CD4-positive, alpha-beta T cell treated with Interleukin-6 for 4 hours (primary cell): ENCODE results near the gene ATF2.

Experiments used
- DNase-seq: peaks from one replicate; pipeline ENCODE4 v3.0.0-alpha.2; 2020; ENCODE audit warnings: mixed read lengths

ATF2 gene, protein sequence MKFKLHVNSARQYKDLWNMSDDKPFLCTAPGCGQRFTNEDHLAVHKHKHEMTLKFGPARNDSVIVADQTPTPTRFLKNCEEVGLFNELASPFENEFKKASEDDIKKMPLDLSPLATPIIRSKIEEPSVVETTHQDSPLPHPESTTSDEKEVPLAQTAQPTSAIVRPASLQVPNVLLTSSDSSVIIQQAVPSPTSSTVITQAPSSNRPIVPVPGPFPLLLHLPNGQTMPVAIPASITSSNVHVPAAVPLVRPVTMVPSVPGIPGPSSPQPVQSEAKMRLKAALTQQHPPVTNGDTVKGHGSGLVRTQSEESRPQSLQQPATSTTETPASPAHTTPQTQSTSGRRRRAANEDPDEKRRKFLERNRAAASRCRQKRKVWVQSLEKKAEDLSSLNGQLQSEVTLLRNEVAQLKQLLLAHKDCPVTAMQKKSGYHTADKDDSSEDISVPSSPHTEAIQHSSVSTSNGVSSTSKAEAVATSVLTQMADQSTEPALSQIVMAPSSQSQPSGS

DNA sequence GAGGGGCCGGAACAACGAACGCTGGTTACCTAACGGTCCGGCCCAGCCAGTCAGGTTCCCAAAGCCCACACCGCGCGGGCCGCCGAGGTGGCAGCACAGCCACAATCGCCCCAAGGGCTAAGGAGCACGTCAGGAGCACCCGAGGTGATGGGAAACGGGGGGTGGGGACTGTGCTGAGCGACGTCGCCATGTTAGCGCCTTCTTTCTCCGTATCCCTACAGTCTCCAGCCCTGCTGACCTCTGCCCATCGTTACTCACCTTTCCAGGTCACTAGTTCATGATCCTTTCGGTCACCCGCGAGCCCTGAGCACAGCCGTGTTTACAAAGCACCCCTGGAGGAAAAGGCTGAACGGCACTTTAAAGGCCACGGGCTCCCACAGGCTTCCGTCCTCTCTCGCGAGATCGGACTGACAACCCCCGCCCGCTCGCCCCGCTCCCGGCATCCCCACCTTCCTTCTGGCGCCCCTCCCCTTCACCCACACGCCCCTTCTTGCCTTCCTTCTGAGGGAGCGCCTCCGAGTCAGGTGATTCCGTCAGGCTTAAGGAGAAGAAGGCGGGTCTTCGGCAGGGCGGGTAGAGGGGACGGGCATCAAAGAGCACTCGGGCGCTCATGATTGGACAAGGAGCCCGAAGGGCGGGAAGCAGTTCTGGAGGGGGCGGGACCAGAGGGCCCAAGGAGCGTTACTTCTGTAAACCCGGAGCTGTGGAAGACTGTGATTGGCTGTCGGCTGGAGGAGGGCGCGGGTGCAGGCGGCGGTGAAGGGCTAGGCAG is at the start of gene ATF2:
TSS of gene ATF2 (minus strand) at position 412 of the 772 bp plus-strand sequence. CDS start 31,760 bp downstream, outside the sequence.
- peak; percentile 98 for DNase-seq

DNA sequence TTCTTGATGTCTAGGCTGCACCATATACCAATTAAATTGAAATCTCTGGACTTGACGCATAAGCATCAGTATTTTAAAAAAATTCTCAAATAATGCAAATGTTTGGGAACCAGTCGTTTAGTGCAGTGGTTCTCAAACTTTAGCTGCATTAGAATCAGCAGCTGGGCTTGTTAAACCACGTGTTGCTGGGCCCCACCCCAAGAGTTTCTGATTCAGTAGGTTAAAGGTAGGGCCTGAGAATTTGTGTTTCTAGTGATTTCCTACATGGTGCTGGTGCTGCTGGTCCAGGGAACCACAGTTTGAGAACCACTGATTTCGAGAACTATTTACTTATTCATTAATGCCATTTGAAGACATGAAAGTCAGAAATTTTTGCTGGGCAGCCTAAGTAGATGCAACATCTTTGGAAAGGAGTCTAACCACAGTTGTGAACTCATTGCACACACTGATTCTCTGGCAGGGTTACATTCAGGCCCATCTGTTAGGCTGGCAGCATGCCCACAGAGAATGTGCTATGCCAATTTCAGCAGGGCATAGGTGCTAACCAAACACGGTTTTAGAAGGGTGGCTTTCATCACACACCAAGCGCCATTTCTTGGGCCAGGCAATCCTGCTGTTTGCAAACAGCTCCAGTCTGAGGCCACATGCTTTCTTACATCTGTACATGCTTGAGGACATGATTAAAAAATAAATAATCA is 39.9 kb upstream of the ATF2 start:
- DNase-seq: no peak

DNA sequence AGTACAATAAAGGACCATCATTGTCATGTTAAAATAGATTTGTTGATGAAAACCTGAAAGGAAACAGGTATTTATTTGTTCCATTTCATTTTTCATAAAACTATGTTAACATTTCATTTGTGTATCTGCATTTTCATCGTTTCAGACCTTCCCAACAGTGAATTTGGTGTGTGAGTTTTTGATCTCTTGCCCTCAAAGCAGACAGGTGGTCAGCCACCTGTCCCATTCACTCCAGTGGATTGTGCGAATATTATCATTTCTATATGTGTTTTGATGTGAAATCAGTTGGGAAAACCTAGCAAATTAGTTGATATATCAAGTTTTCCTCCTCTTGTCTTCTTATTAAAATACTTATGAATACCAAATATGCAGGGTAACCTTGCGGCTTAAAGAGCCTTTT is 38.9 kb upstream of the ATF2 start:
- DNase-seq: no peak

DNA sequence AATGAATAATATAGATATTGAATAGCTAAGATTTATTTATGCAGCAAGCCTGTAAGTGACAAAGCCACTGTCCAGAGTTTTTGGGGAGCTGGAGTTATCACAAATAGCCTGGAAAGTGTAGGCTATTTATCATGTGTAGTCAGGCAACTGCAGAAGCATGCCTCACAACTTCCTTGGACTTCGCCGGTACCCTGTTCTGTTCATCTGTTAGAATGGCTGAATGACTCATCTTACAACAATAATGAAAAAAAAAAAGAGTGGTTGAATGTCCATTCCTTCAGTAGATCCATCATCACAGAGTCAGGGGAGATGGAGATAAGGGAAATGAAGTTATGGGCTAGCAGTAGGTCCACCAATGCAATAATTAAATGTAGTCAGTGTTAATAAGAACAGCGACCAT is 37.5 kb upstream of the ATF2 start:
- no peak for DNase-seq

DNA sequence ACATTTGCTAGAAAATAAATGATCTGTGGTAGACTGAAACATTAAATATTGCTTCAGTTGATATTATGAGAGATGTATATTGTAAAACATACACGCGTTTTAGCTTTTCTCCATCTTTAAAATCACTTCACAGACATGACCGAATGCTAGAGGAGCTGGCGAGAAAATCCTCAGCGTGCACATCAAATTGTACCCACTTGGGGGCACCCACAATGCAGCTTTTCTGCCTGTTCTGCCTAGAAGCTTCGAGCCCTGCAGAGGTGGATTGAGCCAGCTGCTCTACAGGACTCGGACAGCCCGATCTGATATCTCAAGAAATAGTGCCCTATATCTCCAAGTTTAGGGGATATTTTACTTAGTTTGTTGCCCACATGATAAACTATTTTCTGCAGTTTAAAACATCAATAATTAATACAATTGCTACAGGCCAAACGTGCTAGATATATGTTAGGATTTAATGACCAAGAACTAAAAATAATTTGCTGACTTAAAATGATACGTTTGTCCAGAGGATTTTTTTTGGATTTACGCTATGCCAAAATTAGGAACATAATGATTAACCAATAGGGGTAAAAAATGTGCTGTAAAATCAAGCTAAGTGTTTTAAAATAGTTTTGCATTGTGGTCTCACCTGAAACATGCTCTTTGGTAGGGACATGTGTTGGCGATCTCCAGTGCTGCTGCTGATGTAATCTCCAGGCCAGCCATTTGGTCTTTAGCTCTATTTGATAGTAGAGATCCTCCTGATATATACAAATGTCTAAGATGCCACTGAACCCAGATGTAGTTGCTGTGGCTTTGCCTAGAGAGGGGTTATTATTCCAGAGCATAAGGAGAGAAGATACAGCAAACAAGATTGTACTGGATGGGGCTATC is 35.9 kb upstream of the ATF2 start:
- peak; percentile 42 for DNase-seq

DNA sequence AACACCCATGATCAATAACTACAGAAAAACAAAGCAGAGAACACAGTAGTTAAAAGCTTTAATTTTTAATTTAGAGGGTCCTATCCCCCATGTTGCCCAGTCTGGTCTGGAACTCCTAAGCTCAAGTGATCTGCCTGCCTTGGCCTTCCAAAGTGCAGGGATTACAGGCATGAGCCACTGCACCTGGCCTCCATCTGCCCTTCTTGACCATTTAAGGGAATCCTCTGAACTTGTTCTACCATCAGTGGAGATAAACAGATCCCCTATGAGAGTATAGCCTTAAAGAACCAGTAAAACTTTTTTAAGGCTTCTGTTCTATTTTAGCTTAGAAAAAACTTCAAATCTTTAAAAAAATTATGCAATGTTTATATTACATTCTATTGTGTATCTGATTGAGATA is 27.0 kb upstream of the ATF2 start:
- no peak for DNase-seq

DNA sequence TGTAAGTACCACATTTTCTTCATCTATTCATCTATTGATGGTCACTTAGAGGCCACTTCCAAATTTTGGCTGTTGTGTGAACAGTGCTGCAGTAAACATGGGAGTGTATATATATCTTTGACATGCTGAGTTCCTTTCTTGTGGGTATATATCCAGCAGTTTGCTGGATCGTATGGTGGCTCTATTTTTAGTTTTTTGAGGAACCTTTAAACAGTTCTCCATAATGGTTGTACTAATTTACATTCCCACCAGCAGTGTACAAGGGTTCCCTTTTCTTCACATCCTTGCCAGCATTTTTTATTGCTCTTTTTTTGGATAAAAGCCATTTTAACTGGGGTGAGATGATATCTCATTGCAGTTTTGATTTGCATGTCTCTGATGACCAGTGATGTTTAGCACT is 20.8 kb upstream of the ATF2 start:
- DNase-seq: no peak

DNA sequence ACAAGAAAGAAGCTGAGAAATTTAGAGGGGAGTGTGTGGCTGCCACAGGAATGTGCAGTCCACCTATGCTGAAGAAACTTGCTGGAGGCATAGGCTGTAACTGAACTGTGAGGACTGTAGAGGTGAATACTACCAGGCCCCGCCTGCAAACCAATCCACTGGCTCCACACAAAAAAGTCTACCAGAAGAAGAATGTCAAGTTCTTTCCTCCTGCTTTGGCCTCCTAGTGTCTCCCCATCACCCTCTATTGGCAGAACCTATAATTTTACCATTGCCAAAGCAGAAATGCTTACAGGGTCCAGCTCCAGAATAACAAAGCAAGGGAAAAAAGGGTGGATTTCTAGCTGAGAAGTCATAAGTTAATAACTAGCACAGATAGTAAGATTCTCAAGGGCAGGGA is 19.4 kb upstream of the ATF2 start:
- DNase-seq: peak; percentile 4

DNA sequence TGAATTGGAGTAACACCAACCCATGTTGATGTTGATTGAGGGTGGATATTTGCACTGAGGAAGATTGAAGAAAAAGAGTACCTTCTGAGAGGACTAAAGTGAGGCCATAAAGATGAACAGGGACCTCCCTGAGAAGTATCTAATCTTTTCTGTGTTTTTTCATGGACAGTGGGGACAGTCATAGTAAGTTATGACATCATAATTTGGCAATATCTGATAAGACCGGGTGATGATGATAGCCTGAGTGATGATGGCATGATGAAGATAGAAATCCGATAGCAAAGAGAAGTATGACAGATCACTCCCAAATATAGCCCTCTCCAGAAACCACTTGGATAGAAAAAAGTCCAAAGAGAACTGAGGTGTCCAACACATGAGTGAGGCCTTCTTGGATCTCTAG is 15.7 kb upstream of the ATF2 start:
- no peak for DNase-seq

DNA sequence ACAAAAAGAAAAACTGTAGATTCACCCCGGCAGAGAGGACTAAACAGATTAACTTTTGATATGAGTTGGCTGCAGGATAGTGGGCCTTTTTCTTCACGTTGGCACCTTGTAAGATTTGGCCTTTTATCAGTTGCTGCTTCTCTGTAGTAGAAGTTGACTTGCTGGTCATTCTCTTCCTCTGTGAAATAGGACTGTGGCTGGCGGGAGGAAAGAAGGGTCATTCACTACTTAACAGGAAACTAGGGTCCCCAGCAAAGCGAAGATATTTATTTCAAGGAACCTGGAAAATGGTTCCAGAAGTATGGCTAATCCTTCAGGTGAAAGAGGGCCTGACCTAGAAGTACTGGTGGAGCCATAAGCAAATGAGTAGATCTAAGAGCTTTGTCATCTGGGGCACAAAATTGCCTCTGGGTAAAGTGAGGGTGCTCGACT is 13.9 kb upstream of the ATF2 start:
- no peak for DNase-seq

DNA sequence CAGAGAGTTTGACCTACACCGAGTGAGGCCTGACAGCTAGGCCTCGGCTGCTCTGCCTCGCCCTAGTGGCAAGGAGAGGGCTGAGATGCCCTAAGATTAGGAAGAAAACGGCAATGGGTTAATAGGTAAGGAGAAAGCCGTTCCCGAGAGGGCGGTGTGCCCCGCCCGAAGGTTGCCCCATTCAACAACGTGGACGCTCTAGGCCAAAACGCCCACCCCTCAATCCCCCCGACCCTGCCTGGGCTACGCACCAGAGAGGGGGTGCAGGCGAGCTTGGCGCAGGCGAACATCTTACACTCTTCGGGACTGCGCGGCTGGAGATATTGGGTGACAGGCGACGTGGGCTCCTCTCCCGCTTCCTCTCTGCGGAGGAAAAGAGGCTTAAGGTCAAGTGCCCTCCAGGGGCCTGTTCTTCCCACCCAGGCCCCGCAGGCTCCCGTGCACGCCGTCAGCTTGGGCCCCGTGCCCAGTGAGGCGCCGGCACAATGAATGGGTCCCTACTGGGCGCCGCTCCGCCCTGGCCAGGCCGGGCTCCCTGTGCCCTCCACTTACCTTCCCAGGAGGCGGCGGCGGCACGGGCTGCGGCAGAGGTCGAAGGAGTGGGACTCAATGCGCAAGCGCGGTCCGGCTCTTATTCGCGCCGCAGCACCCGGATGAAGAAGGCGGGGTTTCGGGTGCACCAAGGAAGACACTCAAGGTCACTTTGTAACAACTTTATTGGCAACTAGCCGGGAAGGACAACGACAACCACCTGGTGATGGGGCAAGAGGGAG is 13.3 kb upstream of the ATF2 start, which contains the start of gene ATP5MC3:
TSS of gene ATP5MC3 (minus strand) at position 607 of the 773 bp plus-strand sequence. CDS start at position 290, 317 bp downstream.
- peak; percentile 93 for DNase-seq

DNA sequence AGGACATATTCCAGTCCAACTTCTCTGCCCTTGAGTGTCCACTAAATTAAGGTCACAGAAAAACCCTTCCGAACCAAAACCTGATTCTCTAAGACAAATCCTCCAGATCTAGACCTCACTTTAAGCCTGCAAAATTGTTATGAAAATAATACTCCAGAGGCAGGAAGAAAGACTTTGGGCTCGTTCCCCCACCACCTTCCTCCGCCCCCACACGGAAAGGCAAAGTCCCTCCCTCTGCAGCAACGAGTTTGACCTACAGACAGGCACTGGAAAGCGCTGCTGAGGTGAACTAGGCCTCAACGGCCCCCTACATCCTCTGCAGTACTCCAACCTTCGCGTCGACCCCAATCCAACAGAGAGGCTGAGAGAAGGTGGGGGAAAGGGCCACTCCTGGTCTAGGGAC is 12.7 kb upstream of the ATF2 start:
- peak; percentile 43 for DNase-seq

DNA sequence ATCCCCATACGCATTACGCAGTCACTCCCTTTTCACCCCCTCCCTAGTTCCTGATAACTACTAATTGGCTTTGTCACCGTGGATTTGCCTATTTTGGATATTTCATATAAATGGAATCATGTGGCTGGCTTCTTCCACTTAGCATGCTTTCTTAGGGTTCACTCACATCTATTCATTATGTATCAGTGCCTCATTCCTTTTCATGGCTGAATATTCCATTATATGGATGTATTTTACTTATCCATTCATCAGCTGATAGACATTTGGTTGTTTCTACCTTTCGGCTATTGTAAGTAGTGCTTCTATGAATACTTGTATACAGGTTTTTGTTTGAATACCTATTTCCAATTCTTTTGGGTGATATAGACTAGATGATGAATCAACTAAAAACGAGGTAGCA is 8.6 kb upstream of the ATF2 start:
- no peak for DNase-seq

DNA sequence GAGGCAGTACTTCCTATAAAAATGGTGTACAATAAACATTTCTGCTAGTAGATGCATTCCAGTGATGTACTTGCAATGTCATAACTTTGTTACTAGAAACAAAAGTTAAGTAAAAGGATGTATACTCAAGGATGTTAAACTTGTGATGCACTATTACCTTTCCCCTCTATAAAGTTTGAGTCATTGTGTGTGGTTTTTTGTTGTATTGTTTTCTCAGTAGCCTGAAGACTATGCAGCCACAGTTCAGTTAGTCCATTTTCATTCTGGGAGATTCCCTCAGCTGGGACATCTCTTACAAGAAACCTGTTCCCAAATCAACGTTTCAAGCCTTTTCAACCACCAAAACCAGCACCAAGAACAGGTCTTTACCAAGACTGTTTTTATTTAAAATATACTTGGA is 7.9 kb upstream of the ATF2 start:
- DNase-seq: no peak

DNA sequence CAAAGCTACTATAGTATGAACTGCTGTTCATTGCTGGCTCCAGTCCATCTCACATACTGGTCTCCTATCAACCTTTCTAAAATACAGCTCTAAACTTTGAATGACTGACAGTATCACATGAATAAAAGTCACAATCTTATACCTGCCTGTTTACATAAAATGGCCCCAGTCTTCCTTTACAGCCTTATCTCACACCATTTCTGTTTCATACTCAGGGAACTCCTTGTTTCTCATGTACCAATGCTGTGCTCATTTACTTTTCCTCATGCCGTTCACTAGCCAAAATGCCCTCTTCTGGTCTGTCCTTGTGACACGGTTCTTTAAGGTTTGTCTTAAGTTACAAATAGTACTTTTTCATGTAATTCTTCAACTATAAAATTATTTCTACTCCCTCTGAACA is 7.3 kb upstream of the ATF2 start:
- DNase-seq: no peak

DNA sequence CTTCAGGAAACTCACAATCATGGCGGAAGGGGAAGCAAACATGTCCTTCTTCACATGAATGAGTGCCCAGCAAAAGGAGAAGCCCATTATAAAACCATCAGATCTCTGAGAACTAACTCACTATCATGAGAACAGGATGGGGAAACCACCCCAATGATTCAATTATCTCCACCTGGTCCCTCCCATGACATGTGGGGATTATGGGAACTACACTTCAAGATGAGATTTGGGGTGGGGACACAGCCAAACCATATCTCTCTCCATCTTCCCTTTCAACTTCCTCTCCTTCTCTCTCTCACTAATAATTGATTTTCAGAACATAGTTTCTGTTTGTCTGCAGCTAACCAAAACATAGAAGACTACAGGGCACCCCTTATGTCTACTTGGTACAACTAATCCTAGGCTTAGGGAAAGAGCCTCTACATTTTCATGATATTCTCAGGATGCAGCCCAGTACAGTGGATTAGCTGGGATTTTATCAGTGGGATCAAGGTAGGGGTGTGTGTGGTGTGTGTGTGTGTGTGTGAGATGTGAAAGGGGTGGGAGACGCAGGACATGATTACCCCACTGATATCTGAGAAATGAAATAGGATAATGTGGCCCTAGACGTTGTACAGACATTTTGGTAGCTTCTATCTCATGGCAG is 2.8 kb upstream of the ATF2 start:
- DNase-seq: no peak

DNA sequence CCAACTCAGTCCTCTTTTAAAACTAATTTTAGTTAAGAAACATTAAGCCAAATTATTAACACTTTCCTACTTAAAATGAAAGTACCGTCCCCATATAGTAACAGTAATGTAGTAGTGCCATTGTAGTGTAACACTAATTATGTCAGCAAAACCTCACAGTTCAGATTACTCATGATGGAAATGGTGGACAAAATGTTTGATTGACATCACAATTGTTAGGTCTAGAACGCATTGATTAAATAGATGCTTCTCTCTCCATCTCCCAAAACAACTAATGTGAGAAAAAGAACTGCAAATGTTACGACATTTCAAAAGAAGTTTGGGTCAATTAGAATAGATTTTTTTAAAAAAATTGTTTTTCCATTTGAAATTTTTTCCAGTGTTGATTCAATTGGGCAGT is 1.2 kb upstream of the ATF2 start:
- DNase-seq: no peak

DNA sequence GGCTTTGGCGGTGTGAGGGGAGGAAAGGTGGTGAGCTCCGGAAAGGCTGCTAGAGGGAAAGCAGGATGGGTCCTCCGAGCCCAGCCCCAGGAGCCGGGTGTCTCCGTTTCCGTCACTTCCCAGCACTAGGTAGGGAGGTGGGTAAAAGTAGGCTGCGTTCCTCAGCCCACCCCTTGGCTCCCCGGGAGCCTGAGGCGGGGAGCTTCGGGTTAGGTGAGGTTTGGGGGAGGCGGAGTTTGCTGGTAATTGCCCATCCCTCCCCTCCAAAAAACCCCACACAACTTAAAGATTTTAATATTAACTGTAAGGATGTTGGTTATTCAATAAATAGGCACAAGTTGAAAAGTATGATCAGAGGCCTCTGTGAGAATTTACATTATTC is 552 bp upstream of the ATF2 start:
- DNase-seq: no peak

DNA sequence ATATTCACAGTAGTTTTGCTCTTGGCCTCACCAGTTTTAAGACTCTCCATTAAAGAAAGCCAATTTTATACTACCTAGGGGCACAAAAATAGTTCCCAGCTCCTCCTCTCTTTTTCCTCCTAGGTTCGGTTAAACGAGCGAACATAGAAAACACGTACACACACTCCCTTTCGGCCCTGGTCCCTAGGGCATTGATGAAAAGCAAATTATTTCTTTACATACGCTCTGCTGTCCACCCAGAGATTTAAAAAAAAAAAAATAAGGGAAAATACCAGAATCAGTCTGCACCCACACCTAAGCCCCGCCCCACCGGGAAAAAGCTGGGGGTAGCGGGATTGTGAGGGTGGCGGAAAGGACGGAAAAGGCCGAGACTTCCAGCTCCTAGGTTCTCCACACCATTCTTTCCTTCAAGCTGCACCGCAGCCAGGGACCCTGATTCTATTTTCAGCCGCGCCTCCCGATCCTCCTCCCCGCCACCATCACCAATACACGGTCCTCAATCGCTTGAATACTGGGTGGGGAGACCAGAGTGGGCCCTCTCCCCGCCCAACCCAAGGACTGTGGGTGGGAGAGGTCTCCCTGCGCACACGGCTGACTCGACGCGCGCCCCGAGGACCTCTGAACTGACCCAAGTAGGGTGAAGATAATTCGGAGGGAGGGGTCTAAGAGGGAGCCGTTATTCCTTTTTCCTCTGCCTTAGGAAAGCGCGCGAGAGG is 769 bp downstream of the ATF2 start:
- DNase-seq: no peak

DNA sequence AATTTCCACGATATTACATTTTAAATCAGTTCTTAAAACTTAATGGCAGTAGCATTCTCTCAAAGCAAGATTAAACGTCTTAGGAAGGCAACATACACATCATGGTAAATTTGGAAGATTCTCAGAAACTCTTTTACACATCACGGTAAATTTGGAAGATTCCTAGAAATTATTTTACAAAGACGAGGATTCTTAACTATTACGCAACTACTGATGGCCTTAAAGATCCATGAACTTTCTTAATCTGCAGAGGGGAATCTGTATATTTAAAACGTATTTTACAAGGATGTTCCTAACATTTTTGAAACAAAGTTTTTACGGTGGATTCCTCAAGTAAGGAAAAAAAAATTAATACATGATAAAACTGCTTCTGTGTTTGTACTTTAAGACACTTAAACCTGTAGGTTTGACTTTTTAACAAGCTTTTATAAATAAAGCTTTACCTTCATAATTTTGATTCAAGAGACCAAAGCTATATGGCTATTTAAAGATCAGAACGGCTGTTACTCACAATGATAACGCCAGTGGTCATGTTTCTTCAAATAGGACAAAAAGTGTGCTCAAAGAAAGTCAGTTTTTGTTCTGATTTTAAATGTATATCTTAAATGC is 1.7 kb downstream of the ATF2 start:
- no peak for DNase-seq
